Neural progenitor cell (in vitro differentiated cells): ENCODE data around the gene HEMGN.

Experiments
- EZH2phosphoT487 ChIP-seq: fragments of 200-600 bp; sonication (generic); IDR thresholded peaks from 2 replicates; pipeline ENCODE4 v1.6.1; 2017; ENCODE audit warnings: antibody characterized with exemption
- TF ChIP-seq, protein P1 (sequence below): fragments of 200-600 bp; sonication (generic); IDR thresholded peaks from 2 replicates; pipeline ENCODE4 v1.5.1; 2017; ENCODE audit warnings: antibody characterized with exemption, mild to moderate bottlenecking

DNA sequence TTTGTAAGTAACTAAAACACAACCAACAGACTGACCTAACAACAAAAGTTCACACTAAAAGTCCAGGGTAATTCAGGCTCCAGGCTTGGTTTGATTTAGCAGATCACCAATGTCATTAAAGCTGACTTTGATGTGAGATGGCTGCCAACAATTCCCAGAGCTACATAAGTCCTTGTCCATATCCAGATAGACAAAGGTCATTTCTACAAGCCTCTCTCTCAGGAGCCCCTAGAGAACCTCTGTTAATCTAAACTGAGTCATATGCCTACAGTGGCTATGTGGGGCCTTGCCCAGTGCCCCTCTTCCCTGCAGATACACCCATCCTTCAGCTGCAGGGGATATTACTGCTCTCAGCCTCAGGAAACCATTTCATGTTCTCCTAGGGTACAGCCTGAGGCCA is 26.9 kb upstream of the HEMGN start:
- TF ChIP-seq, protein P1, sequence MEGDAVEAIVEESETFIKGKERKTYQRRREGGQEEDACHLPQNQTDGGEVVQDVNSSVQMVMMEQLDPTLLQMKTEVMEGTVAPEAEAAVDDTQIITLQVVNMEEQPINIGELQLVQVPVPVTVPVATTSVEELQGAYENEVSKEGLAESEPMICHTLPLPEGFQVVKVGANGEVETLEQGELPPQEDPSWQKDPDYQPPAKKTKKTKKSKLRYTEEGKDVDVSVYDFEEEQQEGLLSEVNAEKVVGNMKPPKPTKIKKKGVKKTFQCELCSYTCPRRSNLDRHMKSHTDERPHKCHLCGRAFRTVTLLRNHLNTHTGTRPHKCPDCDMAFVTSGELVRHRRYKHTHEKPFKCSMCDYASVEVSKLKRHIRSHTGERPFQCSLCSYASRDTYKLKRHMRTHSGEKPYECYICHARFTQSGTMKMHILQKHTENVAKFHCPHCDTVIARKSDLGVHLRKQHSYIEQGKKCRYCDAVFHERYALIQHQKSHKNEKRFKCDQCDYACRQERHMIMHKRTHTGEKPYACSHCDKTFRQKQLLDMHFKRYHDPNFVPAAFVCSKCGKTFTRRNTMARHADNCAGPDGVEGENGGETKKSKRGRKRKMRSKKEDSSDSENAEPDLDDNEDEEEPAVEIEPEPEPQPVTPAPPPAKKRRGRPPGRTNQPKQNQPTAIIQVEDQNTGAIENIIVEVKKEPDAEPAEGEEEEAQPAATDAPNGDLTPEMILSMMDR: no peak
- TF ChIP-seq EZH2phosphoT487: no peak
